GM18858 (cell line): ENCODE measurements around the gene NOXO1.
"Not testable (repeated sequence)": the region's sequence is repeated elsewhere in the genome, so short reads cannot be mapped to it uniquely, and the experiment has no call there.

Source experiments
- ATAC-seq: cut with Tn5 transposase; IDR thresholded peaks from one replicate; pipeline ENCODE4 v1.9.1; 2021; ENCODE audit not compliant: unreplicated experiment

NOXO1 gene

DNA sequence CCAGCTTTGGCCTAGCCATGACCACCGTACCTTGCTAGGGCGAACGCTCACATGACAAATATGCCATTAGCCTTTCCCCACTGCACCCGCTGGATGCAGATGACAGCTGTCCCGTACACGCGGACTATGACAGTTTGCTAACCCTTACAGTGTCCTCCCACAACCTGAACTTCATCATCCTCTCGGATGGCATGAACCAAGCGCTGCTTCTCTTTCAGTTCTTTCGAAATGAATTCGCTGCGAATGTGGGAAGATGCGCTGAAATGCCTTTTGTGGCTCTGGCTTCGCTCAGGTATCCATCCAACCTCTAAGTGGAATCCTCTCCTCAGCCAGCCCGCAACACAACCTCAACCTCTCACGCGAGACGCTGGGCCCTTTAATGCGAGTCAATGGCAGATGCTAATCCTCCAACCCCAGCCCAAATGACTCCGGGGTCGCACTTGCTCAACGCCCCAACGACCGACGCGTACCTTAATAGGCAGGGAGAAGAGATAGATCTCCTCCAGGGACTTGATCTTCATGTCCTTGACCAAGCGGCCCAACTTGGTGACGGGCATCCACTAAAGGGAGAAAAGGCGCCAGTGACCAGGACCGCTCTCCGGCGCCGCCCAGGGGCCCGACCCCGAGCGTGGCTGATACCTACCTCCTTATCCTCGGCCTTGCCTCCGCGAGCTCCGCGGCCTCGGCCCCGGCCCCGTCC is 17.3 kb downstream of the NOXO1 start:
- ATAC-seq = no peak

DNA sequence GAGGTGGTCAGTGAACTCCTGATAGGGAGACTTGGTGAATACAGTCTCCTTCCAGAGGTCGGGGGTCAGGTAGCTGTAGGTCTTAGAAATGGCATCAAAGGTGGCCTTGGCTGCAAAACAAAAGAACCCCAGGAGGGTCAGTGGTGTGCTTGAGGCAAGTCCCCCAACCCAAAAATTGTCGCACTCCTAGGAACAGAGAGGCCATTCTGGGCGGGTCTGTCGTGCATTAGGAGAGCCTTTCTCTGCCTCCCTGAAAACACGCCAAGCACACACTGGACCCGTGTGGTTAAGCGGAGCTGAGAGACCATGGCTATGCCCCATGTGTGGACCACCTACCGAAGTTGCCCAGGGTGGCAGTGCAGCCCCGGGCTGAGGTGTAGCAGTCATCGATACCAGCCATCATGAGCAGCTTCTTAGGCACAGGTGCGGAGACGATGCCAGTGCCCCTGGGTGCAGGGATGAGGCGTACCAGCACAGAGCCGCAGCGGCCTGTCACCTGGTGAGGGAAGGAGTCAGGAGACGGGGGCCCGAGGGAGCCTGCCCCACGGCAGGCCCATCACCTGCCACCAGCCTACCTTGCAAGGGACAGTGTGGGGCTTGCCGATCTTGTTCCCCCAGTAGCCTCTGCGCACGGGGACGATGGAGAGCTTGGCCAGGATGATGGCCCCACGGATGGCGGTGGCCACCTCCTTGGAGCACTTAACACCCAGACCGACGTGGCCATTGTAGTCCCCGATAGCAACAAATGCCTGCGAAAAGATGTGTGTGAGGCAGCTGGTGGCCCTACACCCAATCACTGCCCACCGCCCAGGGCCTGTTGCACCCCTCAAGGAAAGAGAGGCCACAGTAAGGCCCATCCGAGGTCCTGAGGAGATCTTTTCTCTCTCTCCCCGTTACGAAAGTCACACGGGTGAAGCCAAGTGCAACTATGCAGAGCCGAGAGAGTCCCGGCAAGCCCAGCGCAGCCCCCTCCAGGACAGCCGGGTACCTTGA is 18.8 kb downstream of the NOXO1 start:
- not testable (repeated sequence) for ATAC-seq

DNA sequence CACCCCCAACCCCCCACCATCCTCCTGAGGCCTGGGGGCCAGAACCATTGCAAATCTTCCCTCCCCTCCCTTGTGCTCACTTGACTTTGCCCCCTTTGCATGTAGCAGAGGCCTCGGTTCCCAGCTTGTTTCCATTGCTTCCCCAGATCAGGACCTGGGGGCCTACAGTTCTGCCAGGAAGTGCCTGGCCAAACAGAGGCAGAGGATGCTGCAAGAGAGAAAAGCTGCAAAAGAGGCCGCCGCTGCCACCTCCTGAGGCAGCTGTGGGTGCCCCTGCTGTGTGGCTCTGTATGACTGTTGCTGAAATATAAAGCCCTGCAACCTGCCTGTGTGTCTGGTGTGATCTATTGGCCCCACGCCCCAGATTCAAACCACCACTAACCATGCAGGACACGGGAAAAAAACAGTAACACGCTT is 19.6 kb downstream of the NOXO1 start:
- ATAC-seq = no peak

DNA sequence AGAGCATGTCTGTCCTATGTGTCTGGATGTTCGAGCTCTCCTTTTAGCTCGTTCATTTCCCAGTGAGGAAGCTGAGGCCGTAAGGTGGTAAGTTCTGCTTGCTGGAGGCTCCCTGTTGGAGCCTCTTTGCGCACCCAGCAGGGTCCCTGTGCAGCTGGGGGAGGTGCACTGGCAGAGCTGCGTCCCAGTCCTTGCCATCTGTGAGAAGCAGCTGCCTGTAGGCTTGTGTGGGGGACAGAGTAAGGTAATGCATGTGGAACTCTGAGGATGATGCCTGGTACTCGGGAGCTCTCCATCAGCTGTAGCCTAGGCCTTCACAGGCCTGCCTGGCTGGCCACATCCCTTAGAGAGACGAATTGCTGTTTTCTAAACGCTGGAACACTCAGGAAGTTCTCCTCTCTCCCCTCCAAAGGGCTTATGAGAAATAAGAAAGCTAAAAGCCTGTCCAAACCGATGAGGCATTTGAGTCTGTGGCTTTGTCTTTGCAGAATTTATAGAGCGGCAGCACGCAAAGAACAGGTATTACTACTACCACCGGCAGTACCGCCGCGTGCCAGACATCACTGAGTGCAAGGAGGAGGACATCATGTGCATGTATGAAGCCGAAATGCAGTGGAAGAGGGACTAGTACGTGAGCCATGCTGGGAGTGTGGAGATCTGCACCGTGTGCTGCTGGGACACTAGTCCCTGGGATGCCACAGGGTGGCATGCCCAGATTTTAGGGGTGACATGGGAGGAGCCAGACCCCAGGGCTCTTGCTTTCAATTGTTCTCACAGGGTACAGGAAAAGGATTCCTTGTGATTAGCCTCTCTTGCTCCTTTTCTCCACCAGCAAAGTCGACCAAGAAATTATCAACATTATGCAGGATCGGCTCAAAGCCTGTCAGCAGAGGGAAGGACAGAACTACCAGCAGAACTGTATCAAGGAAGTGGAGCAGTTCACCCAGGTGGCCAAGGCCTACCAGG is 20.3 kb downstream of the NOXO1 start:
- ATAC-seq = no peak

DNA sequence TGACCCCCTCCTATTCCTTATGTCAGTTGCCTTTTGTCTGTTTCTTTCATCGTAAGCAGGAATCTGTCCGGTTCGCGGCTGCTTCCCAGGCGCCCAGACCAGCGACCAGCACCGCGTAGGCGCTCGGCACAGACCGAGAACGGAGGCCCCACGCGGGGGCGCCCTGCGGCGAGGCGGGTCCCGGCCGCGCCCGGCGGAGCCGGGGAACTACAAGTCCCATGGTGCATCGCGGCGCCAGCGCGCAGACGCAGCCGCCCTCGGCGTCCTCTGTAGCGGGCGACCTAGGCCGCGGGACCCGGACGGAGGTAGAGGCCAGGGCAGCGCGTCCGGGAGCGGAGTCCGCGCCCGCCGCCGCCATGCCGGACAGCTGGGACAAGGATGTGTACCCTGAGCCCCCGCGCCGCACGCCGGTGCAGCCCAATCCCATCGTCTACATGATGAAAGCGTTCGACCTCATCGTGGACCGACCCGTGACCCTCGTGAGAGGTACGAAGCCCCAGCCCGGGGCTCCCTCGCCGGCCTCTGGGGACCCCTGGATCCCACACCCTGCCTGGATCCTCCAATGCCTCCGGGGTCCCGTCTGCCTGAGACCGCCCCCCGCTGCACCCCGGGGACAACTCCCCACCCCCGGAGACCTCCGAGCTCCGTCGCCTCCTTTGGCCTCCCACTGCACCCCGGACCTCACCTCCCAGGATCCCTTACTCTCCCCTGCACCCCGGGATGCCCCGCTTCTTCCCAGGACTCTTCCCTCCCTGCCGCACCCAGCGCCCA is 21.8 kb downstream of the NOXO1 start, which contains the start of gene NDUFB10:
Gene NDUFB10 (plus strand): TSS at position 270 of the 771 bp plus-strand sequence. CDS start 87 bp downstream, at position 357.
- peak; percentile 54 for ATAC-seq

DNA sequence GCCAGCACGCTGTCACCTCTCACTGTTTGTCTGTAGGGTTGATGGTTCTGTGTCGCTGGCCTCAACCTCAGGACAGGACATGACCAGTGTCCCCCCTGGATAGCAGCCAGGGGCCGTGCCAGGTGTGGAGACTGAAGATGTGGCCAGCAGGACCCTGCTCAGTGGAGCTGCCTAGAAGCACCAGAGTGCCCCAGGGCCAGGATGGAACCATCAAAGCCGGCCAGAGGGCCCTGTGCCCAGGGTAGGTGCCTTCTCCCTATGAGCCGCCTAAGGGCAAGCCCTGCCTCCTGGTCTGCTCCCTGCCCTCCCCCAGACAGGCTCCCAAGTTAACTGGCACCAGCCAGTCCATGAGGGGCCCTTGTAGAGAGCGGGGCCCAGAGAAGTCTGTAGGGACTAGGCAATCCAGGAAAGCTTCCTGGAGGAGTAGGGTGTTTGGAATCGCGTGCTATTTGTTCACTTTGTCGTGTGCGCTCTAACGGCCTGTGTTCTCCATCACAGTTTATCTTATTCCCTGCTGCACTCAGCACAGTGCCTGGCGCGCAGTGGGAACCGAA is 22.5 kb downstream of the NOXO1 start:
- ATAC-seq = no peak

DNA sequence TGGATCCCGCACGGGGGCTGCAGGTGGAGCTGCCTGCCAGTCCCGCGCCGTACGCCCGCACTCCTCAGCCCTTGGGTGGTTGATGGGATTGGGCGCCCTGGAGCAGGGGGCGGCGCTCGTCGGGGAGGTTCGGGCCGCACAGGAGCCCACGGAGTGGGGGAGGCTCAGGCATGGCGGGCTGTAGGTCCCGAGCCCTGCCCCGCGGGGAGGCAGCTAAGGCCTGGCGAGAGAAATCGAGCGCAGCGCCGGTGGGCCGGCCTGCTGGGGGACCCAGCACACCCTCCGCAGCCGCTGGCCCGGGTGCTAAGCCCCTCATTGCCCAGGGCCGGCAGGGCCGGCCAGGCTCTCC is 23.2 kb downstream of the NOXO1 start:
- ATAC-seq = not testable (repeated sequence)

DNA sequence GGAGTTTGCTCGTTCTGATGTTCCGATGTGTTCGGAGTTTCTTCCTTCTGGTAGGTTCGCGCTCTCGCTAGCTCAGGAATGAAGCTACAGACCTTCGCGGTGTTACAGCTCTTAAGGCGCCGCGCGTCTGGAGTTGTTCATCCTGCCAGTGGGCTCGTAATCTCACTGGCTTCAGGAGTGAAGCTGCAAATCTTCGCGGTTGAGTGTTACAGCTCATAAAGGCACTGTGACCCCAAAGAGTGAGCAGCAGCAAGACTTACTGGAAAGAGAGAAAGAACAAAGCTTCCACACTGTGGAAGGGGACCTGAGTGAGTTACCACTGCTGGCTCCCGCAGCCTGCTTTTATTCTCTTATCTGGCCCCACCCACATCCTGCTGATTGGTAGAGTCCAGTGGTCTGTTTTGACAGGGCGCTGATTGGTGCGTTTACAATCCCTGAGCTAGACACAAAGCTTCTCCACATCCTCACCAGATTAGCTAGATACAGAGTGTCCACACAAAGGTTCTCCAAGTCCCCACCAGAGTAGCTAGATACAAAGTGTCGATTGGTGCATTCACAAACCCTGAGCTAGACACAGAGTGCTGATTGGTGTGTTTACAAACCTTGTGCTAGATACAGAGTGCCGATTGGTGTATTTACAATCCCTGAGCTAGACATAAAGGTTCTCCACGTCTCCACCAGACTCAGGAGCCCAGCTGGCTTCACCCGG is 23.7 kb downstream of the NOXO1 start:
- not testable (repeated sequence) for ATAC-seq

DNA sequence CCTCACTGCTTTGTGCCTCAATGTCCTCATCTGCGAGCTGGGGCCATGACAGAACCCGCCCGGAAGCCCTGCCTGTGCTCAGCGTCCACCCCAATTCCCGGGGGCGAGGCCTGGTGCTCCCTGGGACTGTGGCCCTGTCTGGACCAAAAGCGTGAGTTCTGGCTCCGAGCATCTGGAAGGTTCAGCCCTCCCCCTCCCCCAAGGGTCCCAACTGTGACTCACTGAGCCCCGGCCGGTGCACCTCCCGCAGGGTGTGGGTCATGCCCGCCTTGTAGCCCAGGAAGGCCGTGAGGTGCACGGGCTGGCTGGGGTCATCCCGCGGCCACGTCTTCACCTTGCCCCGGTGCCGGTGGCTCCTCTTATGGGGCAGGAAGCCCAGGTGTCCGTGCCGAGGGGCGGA is 27.5 kb downstream of the NOXO1 start:
- ATAC-seq = no peak

DNA sequence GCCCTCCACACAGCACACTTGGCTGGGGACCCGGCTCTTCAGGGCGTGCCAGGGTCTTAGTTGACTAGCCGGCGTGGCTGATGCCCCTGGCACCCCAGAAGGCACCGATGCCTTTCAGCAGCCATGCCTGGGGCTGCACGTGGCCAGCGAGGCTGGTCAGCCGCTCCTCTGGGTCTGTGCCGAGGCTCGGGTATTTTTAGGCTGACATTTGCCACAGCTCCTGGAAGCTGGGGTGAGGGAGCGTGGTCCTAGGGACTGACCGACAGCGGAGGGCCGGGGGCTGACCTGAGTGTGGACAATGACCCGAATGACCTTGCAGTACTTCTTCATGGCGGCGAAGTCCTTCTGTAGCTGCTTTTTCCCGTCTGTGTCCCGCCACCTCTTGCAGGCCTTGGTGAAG is 30.7 kb downstream of the NOXO1 start:
- no peak for ATAC-seq

DNA sequence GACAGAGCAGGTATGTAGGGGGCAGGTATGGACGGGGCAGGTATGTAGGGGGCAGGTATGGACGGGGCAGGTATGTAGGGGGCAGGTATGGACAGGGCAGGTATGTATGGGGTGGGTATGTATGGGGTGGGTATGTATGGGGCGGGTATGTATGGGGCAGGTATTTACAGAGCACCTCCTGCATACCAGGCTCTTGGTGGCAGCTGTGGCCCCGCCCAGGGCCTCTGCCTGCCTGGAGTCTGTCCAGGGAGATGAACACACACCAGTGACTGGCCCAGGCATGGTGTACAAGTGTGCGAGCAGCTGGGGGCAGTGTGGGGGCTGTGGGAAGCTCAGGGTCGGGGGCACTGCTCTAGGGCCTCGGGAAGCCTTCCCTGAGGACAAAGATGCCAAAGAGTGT is 31.2 kb downstream of the NOXO1 start:
- no peak for ATAC-seq

DNA sequence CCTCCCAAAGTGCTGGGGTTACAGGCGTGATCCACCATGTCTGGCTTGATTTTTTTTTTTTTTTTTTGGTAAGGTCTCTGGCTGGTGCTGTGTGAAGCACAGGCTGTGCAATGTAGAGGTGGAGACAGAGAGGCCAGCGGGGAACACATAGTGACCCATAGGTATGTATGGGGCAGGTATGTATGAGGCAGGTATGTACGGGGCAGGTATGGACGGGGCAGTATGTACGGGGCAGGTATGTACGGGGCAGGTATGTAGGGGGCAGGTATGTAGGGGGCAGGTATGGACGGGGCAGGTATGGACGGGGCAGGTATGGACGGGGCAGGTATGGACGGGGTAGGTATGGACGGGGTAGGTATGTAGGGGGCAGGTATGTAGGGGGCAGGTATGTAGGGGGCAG is 31.8 kb downstream of the NOXO1 start:
- ATAC-seq = no peak

DNA sequence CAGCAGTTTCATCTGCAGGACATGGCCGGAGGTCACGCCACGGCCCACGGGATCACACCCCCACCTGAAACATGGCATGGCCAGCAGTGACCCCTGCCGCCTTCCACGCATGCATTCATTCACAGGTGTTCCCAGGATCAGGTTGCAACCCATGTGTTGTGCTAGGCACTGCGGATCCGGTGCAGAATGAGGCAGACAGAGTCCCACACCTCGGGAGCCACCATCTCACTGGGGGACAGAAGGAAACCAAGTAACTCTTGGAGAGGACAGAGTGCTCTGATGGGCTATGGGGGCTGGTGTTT is 33.9 kb downstream of the NOXO1 start:
- no peak for ATAC-seq

DNA sequence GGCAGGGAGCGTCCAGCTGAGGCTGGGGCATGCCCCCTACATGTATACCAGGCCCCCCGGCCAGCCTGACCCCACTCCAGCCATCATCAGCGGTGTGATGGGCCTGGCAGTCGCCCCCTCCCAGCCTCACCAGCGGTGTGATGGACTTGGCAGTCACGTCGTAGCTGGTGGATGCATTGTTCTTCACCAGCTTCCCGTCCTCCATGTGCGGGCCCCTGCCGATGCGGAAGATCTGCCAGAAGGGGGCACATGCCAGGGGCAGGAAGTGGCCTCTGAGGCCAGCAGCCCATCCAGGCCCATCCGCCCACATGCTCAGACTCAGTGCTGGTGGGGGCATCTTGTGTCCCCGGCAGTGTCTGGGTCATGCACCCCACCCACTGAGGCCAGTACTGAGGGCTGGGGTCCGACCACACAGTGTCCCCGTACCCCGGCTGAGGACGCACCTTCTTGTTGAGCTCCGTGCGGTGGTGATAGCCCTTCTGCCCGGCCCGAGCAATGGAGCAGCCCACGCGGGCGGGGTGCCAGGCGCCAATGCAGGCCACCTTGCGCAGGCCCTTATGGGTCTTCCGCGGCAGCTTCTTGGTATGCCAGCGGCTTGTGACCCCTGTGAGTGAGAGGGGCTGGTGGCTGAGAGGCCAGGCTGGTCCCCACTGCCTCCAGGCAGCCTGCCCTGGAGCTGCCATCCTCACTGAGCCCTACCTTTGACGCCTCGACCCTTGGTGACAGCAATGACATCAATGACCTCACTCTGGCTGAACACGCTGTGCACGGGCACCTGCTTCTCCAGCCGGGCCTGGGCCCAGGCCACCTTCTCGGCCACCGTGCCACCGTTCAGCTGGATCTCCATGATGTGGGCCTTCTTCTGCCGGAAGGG is 34.5 kb downstream of the NOXO1 start:
- ATAC-seq = no peak

DNA sequence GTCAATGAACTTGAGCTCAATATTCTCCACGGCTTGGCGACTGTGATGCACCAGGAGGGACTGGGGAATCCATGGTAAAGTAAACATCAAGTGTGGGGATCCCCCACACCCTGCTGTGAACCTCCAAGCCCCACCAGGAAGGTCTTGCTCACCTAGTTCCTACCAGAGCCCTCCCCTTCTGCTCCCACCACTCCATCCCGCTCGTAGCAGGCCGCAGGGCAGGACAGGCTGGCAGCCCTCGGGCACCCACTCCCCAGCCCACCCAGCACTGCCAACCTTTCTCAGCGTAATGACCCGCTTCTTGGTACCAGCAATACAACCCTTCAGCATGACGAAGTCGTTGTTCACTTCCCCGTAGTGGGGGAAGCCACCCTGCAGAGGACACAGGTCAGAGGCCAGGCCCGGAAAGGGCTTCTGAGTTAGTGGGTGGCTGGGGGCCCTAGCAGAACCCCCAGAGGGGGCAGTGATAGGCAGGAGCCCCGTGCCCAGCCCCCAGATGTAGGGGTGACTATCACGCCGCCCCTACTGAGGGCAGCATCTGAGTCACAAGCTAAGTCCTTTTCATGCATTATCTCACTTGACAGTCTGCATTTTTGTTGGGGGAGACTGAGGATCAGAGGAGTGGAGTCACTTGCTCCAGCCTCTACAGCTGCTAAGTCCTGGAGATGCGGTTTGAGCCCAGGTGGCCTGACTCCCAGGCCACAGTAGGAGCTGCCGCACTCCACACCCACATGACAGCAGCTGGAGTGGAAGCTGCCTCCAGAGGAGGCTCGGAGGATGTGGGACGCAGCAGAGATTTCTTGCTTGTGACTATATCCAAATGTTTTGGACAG is 35.5 kb downstream of the NOXO1 start:
- ATAC-seq = no peak

DNA sequence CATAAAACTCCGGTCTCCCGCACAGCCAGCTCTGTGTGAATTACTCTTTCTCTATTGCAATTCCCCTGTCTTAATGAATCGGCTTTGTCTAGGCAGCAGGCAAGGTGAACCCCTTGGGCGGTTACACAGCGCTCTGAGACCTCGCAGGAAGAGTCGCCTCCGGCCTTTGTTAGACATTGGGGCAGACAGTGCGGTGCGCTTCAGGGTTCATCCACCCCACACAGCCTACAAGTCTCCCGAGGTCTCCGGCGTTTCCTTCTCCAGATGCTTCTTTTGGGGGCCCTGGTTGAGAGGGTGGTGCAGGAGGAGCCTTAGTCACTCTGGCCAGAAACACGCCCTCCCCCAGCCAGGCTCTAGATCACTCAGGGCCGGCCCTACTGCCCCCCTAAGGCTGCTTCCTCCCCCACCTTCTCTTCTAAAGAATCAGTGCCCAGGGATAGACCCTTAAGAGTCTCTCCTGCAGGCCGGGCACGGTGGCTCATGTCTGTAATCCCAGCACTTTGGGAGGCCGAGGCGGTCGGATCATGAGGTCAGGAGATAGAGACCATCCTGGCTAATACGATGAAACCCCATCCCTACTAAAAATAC is 36.6 kb downstream of the NOXO1 start:
- ATAC-seq = no peak
